Endometrial microvascular endothelial cells (primary cell): ENCODE data around the gene DIS3L. TPM values are rescaled to one million over a fixed set of nuclear protein-coding genes. Genes with fewer than 3 reads are reported as not detected.

Experiments used
- in situ Hi-C: cut with HindIII; loops from 2 replicates; pipeline ENCODE4 v1.10.0; 2017; ENCODE audit warnings: low sequenced_read_pairs, low pct_unique_long_range_greater_than_20kb; ENCODE audit errors: inconsistent ontology term
- total RNA-seq: library from RNA; depleted of rRNA; stranded (reverse); fragments of >200 nt; gene quantifications from one replicate; pipeline ENCODE4 v1.2.3, GENCODE V29; 2015; ENCODE audit errors: inconsistent ontology term

DIS3L gene
- total RNA-seq, 1 donor from 2014 or later: 19.7 TPM

DNA sequence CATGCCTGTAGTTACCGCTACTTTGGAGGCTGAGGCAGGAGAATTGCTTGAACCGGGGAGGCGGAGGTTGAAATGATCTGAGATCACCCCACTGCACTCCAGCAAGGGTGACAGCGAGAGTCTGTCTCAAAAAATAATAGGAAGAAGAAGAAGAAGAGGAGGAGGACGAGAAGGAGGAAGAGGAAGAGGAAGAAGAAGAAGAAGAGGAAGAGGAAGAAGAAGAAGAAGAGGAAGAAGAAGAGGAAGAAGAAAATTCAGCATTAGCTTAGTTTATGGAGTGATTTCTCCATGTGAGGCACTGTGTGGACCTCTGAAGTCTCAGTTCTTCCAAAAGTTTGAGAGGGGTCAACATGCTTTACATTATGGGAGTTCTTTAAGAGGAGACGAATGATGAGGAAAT lies 22.4 kb upstream of the DIS3L start:
- in situ Hi-C loops: no loop called here

DNA sequence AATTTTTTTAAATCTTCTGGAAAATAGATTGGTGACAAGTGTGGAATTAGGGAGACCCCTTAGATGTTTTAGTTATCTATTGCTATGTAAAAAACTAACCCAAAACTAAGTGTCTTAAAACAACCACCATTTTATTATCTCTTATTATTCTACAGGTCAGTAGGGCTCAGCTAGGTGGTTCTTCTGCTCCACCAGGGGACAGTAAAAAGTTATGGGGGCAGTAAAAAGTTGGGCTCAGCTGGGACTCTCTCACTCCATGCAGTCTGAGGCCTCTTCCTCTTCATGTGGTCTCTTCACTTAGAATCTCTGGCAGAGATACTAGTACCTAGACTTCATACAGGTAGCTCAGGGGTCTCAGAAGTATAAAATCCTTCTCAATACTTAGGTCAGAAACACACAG lies 18.0 kb upstream of the DIS3L start:
- in situ Hi-C loops: loop anchor here (25.0 kb wide), 1 partner anchor 338 kb away; no protein-coding TSS in a partner anchor

DNA sequence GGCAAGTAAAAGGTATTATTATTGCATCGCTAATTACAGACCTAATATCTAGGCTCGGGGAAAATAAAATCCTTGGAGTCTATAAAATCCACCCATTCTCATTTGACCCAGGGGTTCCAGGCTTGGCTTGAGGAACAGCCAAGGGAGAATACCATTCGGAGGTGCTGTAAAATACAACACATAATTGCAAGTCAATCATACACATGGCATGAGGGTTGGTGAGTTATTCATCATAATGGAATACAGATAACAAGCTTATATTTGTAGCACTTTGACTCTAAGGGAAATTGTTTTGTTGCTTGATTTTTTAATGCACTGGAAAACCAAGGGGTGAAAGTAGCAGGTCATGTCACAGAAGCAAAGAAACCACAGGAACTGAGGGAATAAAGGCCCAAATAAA lies 16.8 kb upstream of the DIS3L start:
- in situ Hi-C loops: loop anchor here (25.0 kb wide), 1 partner anchor 339 kb away; no protein-coding TSS in a partner anchor

DNA sequence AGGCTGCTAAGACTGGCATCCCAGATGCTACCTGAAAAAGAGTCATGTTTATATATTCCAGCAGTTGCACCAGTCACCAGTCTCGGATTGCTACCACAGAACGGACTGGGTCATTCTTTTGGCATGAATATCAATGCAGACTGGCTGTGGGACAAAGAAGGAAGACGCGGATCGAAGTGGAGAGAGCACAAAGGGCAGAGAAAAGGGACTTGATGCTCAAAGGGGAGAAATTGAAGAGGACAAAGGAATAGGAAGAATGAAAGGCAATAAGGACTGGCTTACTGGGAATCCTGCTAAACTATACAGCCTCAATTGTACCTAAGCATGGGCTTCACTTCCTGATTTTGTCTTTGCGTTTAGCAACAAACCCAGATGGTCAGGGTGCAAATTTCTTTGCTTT lies 15.3 kb upstream of the DIS3L start:
- in situ Hi-C loops: loop anchor here (25.0 kb wide), 1 partner anchor 341 kb away; no protein-coding TSS in a partner anchor

DNA sequence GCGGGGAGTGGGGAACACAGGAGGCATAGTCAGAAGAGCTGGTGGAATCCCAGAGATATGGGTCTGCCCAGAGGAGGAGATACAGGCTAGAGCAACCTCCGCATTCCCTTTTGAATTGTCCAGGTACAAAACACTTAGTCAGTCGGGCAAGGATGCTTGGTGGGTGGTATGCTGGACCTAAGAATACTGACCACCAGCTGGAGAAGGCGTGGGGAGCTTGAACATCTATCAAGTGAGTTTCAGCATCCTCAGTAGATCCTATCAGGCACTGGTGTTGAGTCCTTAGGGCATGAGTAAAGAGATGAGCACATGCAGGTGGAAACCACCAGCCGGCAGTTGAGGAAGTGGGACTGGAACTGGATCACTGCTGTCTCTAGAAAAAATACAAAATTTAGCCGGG lies 14.7 kb upstream of the DIS3L start:
- in situ Hi-C loops: loop anchor here (25.0 kb wide), 1 partner anchor 341 kb away; no protein-coding TSS in a partner anchor

DNA sequence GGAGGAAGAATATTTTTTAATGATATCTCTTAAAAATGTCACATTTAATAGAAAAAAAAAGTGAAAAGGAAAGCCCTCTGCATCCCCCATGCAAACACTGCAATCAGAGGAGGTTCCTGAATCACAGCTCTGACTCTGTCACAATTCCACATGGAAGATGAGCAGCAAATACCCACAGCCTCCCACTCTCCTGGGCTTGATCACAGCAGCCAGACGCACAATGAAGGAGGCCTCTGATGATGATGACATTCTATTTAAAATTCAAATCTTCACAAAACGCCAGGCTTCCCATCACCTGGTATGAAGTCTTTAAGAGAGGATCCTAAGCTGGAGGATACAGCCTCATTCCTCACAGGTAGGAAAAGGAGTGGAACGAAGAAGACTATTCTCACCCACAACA lies 9.1 kb upstream of the DIS3L start:
- in situ Hi-C loops: loop anchor here (25.0 kb wide), 1 partner anchor 347 kb away; no protein-coding TSS in a partner anchor

DNA sequence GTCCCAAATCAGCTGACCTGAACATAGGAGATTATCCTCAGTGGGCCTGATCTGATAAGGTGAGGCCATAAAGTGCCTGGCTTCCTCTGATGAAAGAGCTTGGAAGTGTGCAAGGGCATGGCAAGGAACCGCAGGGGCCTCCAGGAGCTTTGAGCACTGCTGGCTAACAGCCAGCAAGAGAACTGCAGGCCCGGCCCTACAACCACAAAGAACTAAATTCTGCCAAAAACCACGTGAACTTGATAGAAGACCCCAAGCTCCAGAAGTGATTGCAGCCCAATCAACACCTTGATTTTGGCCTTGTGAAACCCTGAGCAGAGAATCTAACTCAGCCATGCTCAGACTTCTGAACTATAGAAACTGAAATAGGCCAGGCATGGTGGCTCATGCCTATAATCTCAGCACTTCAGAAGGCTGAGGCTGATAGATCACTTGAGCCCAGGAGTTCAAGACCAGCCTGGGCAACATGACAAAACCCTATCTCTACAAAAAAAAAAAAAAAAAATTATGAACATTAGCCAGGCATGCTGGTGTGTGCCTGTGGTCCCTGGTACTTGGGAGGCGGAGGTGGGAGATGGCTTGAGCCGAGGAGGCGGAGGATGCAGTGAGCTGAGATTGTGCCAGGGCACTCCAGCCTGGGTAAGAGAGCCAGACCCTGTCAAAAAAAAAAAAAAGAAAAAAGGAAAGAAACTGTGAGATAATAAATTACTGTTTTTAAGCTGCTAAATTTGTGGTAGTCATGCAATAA lies 7.7 kb upstream of the DIS3L start:
- in situ Hi-C loops: loop anchor here (25.0 kb wide), 1 partner anchor 348 kb away; no protein-coding TSS in a partner anchor

DNA sequence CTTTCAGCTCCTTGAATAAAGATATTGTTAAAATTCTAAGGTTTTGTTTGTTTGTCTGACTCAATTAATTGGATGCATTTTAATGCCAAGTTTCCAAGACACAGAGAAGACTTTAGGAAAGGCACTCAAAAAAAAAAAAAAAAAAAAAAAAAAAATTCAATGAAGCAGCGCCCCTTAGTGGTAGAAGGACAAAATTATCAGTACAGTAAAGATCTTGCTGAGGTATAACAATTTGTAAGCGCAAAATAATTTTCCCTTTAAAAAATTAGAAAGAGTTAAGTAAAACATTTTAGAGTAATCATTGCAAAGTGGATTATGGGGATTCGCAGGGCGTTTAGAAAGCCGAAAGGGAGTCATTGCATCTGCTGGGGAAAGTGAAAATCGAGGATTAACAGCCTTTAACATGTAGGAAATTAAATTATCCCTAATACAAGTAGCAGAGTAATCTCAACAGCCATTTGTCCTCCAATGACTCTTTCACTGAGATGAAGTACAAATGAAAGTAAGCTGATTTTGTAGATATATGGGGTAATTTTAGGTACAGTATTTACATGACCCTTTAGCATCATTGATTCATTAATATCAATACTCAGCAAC lies 5.8 kb upstream of the DIS3L start:
- in situ Hi-C loops: loop anchor here (25.0 kb wide), 1 partner anchor 350 kb away; no protein-coding TSS in a partner anchor

DNA sequence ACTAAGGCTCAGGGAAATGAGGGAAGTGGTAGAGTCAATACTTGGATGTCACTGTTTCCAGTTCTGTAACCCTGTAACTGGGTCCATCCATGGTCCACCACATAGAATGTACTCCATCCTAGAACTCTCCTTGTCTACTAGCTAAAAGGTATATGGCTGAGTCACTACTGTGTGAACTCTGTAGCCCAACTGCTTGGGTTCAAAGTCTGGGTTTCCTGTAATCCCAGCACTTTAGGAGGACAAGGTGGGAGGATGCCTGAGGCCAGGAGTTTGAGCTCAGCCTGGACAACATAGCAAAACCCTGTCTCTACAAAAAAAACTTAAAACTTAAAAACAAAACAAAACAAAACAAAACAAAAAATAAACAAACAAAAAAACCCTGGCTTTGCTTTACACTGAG lies 5.3 kb upstream of the DIS3L start:
- in situ Hi-C loops: loop anchor here (25.0 kb wide), 1 partner anchor 351 kb away; no protein-coding TSS in a partner anchor

DNA sequence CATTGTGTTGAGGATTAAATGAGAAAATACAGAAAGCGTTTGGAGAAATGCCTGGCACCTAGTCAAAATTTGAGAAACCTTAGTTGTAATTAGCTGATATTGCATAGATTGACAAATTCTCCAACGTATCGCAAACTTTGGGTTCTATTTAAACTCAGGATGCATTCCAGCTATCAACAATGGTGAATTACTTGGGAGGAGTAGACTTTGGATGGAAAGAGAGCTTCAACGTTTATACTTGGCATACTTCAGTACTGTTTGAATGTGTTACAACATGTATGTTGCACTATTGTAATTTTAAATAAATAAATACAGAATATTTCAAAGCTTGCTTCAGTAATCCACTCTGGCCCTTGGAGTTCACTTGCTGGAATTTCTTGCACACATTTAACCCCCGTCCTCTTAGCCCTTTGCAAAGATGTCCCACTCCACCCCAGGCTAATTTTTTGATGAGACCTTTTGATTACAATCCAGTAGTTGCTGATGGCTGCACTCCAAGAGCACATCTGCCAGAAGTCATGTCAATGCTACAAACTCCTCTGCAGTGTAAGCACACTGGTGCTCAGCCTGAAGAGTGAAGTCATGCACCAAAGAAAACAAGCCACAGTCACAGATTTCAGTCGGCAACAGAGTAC lies 4.7 kb upstream of the DIS3L start:
- in situ Hi-C loops: loop anchor here (25.0 kb wide), 1 partner anchor 351 kb away; no protein-coding TSS in a partner anchor

DNA sequence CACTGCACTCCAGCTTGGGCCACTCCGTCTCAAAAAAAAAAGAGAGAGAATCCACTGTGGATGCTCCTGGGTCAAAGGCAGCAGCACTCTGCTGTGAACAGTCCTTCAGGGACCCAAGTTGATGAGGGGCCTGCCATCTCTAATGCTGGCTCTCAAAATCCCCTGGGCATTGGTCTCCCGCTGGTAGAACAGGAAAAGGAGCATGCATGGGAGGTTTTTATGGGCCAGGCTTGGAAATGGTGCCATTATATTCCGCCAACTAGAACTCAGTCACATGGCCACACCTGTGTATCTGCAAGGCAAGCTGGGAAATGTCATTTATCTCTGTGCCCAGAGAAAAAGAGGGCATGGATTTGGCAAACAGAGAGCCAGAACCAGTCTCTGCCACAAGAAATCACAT lies 3.4 kb upstream of the DIS3L start:
- in situ Hi-C loops: loop anchor here (25.0 kb wide), 1 partner anchor 353 kb away; no protein-coding TSS in a partner anchor

DNA sequence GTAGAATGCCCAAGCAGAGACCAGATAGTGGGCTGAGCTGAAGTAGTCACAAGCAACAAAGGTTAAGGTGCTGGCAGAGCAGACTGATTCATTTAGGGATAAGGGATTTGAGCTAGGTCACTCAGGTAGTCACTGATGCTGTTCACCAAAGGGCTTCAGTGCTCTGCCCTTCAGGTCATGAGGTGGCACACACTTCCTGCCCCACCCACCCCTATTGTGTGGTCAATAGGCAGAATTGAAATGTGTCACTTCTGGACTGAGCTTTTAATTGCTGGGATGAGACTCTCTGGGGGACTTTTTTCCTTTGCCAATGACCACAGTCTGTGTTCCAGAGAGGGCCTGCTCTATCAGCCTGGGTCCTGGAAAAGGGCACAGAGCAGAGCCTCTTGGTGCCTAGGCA lies 2.9 kb upstream of the DIS3L start:
- in situ Hi-C loops: loop anchor here (25.0 kb wide), 1 partner anchor 353 kb away; no protein-coding TSS in a partner anchor

DNA sequence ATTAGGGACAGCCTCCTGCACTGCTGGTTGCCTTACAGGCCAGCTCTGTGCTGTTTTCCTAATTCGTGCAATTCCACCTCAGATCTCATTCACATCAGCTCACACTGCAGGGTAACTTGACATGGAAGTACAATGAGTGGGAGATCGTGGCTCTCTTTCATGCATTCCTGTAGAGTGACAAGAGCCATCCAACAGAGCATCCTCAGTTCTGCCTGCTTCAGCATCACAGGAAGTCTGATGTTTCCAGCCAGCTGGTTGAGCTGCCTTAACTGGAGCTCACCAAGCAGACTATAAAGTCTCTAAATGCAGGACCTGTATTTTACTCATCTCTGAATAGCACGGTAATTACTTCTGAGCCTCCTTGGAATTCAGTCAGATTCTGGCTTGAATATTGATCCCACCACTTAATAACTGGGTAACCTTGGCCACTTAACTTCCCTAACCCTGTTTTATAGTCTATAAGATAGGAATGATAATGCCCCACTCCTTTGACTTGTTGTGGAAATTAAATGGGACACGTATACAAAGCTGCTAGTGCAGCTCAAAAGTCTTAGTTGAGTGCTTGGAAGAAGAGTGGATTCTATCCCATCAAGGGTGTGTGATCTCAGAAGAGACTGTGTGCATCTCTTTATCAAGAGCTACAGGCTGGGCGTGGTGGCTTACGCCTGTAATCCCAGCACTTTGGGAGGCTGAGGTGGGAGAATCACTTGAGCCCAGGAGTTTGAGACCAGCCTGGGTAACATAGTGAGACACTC lies 1.4 kb upstream of the DIS3L start:
- in situ Hi-C loops: loop anchor here (25.0 kb wide), 1 partner anchor 355 kb away; no protein-coding TSS in a partner anchor

DNA sequence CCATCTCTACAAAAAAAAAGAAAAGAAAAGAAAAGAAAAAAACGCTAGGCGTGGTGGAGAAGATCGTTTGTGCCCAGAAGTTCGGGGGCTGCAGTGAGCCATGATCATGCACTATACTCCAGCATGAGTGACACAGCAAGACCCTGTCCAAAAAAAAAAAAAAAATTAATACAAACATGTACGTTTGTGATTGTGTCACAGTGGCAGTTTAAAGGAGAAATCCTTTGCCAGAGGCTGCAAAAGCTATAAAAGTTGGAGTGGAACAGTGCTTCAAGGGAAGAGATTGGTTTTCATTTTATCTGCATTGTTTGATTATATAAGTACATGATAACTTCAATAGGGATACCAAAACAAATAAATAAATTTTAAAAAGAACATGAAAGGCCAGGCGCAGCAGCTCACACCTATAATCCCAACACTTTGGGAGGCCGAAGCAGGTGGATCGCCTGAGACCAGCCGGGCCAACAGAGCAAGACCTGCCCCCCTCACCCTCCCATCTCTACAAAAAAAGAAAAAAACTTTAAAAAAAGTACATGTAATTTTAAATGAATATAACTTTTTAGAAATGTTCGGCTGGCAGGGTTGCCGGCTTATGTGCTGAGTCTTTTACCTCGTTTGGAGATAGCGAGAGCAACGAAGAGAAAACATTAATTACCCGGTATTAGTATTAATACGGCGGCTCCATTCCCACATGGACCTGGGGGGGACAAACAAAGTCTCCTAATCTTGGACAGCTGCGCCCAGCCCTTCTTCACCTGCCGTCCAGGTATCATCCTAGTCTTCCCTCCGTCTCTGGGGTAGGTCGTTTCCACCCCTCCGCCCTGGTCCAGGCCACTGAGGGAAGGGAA lies 573 bp upstream of the DIS3L start:
- in situ Hi-C loops: loop anchor here (25.0 kb wide), 1 partner anchor 355 kb away; no protein-coding TSS in a partner anchor

DNA sequence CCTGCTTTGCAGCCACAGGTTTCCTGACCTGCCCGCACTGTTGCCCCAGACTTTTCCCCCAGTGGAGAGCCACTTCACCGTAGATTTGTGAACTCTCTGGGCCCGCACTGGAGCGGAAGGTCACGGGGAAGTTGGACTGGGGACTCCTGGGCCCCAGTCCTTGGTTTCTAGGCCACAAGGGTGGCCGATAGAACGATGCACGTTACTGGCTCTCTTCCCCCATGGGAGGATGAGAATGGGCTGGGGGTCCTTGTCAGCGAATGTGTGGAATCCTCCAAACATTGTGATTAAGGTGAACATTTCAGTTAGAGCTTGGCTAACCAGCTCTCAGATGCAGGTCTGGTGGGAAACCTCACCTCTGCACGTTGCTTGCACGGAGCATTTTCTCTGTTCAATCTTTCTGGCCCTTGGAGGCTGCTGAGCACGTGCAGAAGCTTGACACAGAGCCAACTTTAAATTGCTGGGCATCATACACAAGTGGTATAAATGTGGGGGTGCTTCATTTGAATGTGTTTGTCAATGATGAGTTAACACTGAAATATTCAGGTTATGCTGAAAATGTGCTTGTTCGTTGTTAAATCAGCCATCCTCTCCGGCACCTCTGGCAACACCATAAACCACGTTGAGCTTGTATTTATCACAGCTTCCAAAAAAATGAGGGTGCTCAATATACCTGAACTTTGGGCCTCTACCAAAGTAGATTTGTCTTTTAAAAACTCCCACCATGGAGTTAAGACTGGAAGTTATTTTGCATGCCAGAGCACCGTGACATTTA lies 976 bp downstream of the DIS3L start:
- in situ Hi-C loops: loop anchor here (25.0 kb wide), 1 partner anchor 357 kb away; no protein-coding TSS in a partner anchor

DNA sequence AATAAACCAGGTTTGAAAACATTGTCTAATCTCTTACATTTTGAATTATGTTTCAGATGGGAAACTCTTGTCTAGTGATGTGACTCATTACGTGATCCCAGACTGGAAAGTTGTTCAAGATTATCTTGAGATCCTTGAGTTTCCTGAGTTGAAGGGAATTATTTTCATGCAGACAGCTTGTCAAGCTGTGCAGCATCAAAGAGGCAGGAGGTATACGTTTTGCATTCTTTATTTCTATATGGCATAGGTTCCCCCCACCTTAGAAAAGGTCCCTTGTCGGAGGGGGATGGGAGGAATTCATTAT lies 1.5 kb downstream of the DIS3L start:
- in situ Hi-C loops: loop anchor here (25.0 kb wide), 1 partner anchor 358 kb away; no protein-coding TSS in a partner anchor

DNA sequence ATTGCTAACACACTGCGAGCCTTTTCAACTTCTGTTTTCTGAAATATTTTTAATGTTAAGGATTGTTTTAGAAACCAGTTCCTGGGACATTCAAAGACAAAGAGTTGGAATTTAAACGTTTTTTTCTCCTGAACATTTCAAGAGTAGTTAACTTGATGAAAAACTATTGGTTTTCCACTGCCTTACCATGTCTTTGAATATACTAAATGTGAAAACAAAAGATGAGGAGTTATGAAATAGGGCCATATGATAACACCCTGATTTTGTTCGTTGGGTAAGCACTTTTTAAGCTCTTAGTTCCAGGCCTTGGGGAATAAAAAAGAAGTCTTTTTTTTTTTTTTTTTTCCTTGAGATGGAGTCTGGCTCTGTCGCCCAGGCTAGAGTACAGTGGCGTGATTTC lies 2.8 kb downstream of the DIS3L start:
- in situ Hi-C loops: loop anchor here (25.0 kb wide), 1 partner anchor 359 kb away; no protein-coding TSS in a partner anchor
